Right kidney (tissue), 1 donor: Measurements from ENCODE around the gene CYP4V2.
A peak's percentile ranks its signal among the peaks of the same experiment; 100 is the strongest.

Experiments used
- DNase-seq: peaks from one replicate; pipeline ENCODE4 v3.0.0-alpha.2; 2016

Gene CYP4V2

GRCh38 chr4:186172546-186172945 lies 18.8 kb upstream of the CYP4V2 start:
- no peak for DNase-seq

- no peak for DNase-seq
Observed at GRCh38 chr4:186188107-186188506, 3.3 kb upstream of the CYP4V2 start.

- peak; percentile 26 for DNase-seq
Observed at GRCh38 chr4:186189656-186190055, 1.7 kb upstream of the CYP4V2 start.

- no peak for DNase-seq
Observed at GRCh38 chr4:186190581-186191199, 677 bp upstream of the CYP4V2 start.

GRCh38 chr4:186192066-186192612 lies 772 bp downstream of the CYP4V2 start:
- DNase-seq: no peak

GRCh38 chr4:186193851-186194250 lies 2.5 kb downstream of the CYP4V2 start:
- DNase-seq: no peak

GRCh38 chr4:186196063-186196462 lies 4.7 kb downstream of the CYP4V2 start:
- DNase-seq: no peak

GRCh38 chr4:186200516-186200915 lies 9.1 kb downstream of the CYP4V2 start:
- no peak for DNase-seq

GRCh38 chr4:186201010-186201409 lies 9.6 kb downstream of the CYP4V2 start:
- DNase-seq: no peak

GRCh38 chr4:186201535-186202230 lies 10.3 kb downstream of the CYP4V2 start:
- DNase-seq: no peak

- DNase-seq: no peak
Observed at GRCh38 chr4:186202490-186203140, 11.2 kb downstream of the CYP4V2 start.

GRCh38 chr4:186203406-186203805 lies 12.0 kb downstream of the CYP4V2 start:
- DNase-seq: peak; percentile 25

GRCh38 chr4:186204103-186204559 lies 12.8 kb downstream of the CYP4V2 start:
- DNase-seq: no peak

- DNase-seq: no peak
Observed at GRCh38 chr4:186204686-186205085, 13.3 kb downstream of the CYP4V2 start.

- DNase-seq: no peak
Observed at GRCh38 chr4:186205156-186205555, 13.8 kb downstream of the CYP4V2 start.

GRCh38 chr4:186216465-186217024 lies 25.2 kb downstream of the CYP4V2 start:
- DNase-seq: no peak

- no peak for DNase-seq
Observed at GRCh38 chr4:186217733-186218293, 26.4 kb downstream of the CYP4V2 start.

GRCh38 chr4:186221624-186222023 lies 30.3 kb downstream of the CYP4V2 start:
- no peak for DNase-seq

- no peak for DNase-seq
Observed at GRCh38 chr4:186225848-186226247, 34.5 kb downstream of the CYP4V2 start.

- no peak for DNase-seq
Observed at GRCh38 chr4:186226521-186227189, 35.3 kb downstream of the CYP4V2 start.

- DNase-seq: no peak
Observed at GRCh38 chr4:186227221-186227620, 35.9 kb downstream of the CYP4V2 start, which contains the start of gene KLKB1. Gene KLKB1, plus strand, starts transcription at chr4:186227507. Its CDS starts 689 bp downstream, at chr4:186228196.
